GM19463 (cell line): ENCODE data around the gene RAD51B.
A peak's percentile ranks its signal among the peaks of the same experiment; 100 is the strongest.

ENCODE experiments used
- ATAC-seq: cut with Tn5 transposase; IDR thresholded peaks from one replicate; pipeline ENCODE4 v1.9.1; 2021; ENCODE audit warnings: mild to moderate bottlenecking, moderate library complexity; ENCODE audit not compliant: unreplicated experiment

Gene RAD51B

DNA sequence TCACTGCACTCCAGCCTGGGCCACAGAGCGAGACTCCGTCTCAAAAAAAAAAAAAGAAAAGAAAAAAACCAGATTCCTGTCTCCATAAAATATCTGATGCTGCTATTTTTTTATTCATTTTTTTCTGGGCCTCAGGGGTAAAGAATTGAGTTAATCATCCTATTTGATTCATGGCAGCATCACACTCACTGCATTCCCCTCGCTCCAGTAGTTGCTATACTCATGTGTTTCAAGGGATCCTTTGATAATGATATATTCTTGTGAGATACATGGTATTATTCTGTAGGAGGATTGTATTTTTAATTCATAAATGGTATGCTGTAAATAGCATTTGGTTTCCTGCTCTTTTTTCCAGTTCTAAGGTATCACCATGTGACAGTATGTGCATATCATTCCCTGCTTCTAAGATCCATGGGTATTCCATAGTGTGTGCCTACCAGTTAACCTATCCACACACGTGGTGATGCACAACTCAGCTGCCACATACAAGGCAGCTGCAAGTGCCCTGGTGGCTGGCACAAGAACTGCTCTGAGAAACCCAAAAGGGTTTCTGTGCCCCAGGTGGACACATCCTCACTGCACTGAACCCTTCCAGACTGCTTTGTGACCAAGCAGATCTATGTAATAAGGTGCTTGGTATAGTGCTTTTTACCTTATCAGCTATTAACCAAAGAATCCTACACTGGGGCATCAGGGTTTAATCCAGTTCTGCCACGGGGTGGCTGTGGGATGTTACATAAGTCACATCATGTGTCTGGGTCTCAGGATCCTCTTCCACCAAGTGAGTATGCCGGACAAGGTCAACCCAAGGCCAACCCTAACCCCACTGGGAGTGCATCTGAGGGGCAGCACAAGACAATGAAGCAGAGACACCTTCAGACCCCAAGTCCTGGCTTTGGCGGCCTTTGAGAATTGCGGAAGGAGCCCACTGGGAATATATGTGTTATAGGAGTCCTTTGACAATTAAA is 898.7 kb downstream of the RAD51B start:
- ATAC-seq: no peak

DNA sequence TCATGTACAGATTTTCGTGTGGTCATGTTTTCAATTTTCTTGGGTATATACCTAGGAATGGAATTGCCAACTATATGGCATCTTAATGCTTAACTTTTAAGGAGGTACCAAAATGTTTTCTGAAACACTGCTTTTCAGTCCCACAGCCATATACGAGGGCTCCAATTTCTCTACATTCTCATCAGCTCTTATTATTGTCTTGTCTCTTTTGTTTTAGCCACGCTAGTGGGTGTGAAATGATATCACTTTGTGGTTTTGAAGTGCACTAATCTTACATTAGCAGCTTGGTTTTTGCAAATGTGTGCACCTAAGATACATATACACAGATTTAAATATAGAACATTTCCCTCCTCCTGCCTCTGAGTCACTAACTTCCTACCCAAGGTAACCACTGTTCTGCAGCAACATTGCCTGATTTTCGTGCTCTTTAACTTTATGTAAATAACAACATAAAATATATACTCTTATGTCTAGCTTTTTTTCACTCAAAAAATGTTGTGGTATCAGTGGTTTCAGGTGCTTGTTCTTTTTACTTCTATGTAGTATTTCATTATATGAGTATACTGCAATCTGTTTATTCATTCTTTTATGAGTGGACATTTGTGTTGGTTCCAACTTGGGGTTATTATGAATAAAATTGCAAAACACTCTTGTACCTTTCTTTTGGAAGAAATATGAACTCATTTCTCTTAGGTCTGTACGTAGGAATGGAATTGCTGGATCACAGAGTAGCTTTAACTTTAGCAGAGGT is 900.2 kb downstream of the RAD51B start:
- no peak for ATAC-seq

DNA sequence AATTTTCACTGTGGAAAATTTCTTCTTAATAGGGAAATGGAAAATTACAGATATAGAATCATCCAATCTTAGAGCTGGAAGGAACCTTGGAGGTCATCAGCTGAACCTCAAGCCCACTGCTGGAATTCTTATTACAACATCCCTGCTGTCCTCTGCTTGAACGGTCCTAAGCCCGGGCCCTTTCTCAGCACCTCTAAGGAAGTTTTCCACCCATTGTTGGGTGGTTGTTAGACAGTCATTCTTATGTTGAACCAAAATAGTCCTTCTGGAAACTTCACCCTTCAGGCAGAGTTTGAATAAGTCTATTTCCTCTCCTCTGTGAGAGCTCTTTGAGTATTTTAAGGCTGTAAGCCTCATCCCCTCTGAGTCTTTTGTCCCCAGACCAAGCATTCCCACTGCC is 902.6 kb downstream of the RAD51B start:
- ATAC-seq: no peak

GRCh38 chr14:68722968-68723566 is 903.5 kb downstream of the RAD51B start:
- no peak for ATAC-seq

- no peak for ATAC-seq
Measured at GRCh38 chr14:68723808-68724268, 904.3 kb downstream of the RAD51B start.

- no peak for ATAC-seq
Measured at GRCh38 chr14:68724914-68725313, 905.3 kb downstream of the RAD51B start.

DNA sequence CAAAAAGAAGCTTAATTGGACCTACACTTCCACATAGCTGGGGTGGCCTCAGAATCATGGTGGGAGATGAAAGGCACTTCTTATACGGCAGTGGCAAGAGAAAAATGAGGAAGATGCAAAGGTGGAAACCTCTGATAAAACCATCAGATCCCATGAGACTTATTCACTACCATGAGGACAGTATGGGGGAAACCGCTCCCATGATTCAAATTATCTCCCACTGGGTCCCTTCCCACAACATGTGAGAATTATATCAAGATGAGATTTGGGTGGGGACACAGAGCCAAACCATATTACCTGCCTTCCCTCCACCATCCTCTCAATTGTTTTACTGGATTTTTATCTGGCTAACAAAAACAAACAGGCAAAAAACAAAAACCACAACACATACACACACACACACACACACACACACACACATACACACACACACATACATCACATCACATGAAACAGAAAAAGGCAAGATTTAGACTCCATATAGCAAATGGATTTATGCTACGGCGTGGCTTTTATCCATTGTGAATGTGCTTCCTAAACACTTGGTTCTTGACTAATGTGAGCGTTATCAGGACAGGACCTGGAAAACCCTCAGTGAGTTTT is 906.6 kb downstream of the RAD51B start:
- ATAC-seq: no peak

- no peak for ATAC-seq
Measured at GRCh38 chr14:68727315-68728047, 907.9 kb downstream of the RAD51B start.

DNA sequence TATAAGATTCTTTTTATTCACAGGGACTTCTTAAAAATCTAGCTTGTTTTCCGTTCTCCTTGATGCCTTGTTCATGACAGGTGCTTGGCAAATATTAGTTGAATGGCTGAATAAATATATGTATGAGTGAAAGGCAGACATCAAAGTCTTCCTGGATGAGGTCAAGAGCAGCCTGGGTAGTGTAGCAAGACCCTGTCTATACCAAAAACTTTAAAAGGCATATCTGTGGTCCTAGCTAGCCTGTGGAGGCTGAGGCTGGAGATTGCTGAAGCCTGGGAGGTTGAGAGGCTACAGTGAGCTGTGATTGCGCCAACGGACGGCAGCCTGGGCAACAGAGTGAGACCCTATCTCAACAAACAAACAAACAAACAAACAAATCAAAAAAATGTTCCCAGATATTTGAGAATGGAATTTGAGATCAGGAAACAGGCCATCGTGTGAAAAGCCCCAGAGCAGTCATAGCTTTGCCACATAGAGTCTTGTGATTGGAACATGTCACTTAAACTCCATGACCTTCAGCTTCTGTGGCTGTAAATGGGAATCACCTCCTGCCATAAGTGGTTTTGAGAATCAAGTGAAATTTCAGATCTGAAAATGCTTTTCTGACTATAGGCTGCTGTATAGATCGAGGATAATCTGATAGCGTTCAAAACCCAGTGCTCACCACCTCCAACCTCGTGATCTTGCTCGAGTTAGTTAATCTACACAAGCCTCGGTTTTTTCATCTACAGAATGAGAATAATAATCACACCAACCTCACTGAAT is 908.9 kb downstream of the RAD51B start:
- ATAC-seq: no peak

DNA sequence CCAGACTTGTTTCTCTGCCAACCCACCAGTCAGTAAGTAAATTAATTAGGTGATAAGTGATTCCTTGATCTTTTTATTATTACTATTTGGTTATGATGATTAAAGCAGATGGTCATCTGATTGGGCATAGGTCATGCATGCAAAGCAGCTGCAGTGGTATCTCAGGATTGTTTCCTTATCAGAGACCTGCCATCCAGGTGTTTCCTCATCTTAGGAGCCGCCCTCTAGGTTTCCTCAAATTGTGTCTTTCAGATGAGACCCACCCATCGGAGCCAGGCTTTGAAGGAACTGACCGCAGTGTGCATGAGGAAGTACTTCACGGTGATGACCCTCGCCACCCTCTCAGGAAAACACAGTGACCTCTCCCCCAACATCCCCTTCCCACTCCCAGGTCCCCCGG is 910.0 kb downstream of the RAD51B start:
- no peak for ATAC-seq

GRCh38 chr14:68730348-68730747 is 910.8 kb downstream of the RAD51B start:
- ATAC-seq: no peak

- no peak for ATAC-seq
Measured at GRCh38 chr14:68730811-68731425, 911.3 kb downstream of the RAD51B start.

DNA sequence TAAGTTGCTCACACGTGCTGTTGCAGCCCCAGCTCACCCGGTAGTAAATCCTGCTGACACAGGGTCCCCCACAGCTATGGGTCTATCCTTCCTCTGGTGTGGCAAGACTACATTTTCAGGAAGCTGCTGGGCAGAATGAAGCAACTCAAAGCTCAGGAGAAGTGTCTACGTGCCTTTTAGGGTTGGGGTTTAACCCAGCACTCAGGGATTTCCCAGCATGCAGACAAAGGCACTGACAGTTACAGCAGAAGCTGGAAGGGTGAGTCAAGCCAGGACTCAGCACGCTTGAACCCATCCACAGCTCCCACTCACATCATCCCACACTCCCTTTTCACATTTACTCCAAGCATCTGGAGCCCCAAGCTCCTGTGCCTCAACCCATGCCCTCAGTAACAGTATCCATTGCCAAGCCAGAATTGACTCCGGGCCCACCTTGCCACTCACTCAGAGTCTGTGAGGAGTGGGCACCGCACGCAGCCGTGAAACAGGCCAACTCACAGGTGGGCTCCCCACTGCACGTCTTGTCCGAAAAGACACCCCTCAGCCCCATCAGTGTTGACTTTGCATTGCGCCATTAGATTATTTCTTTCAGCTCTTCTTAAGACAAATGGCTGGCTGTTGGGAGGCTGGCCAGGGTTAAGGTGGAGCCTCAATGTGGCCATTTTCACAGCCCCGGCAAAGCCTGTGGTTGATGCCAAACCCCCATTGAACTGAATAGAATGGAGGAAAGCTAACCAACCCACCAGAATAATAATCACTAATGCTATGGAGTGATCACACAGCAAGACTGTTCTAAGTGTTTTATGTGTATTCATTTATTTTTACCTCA is 913.7 kb downstream of the RAD51B start:
- no peak for ATAC-seq

GRCh38 chr14:68734231-68734732 is 914.7 kb downstream of the RAD51B start:
- ATAC-seq: peak; percentile 62

GRCh38 chr14:68735856-68736255 is 916.3 kb downstream of the RAD51B start:
- no peak for ATAC-seq

DNA sequence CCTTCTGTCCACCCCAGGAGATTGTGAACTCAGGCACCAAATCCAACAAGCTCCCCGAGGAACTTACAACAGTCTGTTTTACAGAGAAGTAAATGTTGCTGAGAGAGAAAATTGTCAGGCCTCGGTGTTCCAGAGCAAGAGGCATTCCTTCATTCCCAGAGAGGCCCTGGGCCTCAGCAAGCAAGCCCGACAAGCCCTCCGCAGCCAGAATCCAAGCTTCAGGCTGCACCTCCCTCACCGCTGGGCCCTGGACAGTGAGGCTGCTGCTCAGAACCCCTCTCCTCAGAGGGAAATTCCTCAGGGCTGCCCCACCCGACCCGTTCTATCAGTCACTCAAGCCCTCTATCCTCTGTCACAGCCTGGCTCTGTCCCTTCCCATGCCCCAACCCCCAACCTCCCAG is 916.9 kb downstream of the RAD51B start:
- ATAC-seq: no peak

- ATAC-seq: no peak
Measured at GRCh38 chr14:68737086-68737485, 917.5 kb downstream of the RAD51B start.

- ATAC-seq: no peak
Measured at GRCh38 chr14:68738559-68738958, 919.0 kb downstream of the RAD51B start.
